Osteocyte (in vitro differentiated cells): Measurements from ENCODE around the gene SINHCAF. TPM values are rescaled to one million over a fixed set of nuclear protein-coding genes. Genes with fewer than 3 reads are reported as not detected.

Source experiments
- DNase-seq: peaks from one replicate; pipeline ENCODE4 v3.0.0; 2021; ENCODE audit warnings: mixed read lengths; ENCODE audit not compliant: unreplicated experiment; ENCODE audit errors: extremely low spot score
- H3K27ac Mint-ChIP-seq: one replicate; pipeline ENCODE4 v1.8.0; 2021; ENCODE audit warnings: mild to moderate bottlenecking, mixed read lengths; ENCODE audit not compliant: unreplicated experiment
- H3K27me3 Mint-ChIP-seq: one replicate; pipeline ENCODE4 v1.8.0; 2021; ENCODE audit warnings: mixed read lengths; ENCODE audit not compliant: unreplicated experiment
- H3K36me3 Mint-ChIP-seq: one replicate; pipeline ENCODE4 v1.8.0; 2021; ENCODE audit warnings: mixed read lengths; ENCODE audit not compliant: unreplicated experiment
- H3K4me1 Mint-ChIP-seq: one replicate; pipeline ENCODE4 v1.8.0; 2021; ENCODE audit warnings: mixed read lengths; ENCODE audit not compliant: unreplicated experiment
- H3K4me3 Mint-ChIP-seq: one replicate; pipeline ENCODE4 v1.8.0; 2021; ENCODE audit warnings: mild to moderate bottlenecking, moderate library complexity, mixed read lengths; ENCODE audit not compliant: unreplicated experiment
- H3K9me3 Mint-ChIP-seq: one replicate; pipeline ENCODE4 v1.8.0; 2021; ENCODE audit warnings: mixed read lengths; ENCODE audit not compliant: unreplicated experiment
- CTCF ChIP-seq: fragments of 200-600 bp; sonication (generic); IDR thresholded peaks from 2 replicates; pipeline ENCODE4 v1.5.0; 2021; ENCODE audit warnings: antibody characterized with exemption, mild to moderate bottlenecking, moderate library complexity
- total RNA-seq: library from RNA; stranded (reverse); gene quantifications from 2 replicates; pipeline ENCODE4 v1.2.1, GENCODE V29; 2021

Gene SINHCAF
- total RNA-seq, 1 donor from 2014 or later, result 41.1 TPM

DNA sequence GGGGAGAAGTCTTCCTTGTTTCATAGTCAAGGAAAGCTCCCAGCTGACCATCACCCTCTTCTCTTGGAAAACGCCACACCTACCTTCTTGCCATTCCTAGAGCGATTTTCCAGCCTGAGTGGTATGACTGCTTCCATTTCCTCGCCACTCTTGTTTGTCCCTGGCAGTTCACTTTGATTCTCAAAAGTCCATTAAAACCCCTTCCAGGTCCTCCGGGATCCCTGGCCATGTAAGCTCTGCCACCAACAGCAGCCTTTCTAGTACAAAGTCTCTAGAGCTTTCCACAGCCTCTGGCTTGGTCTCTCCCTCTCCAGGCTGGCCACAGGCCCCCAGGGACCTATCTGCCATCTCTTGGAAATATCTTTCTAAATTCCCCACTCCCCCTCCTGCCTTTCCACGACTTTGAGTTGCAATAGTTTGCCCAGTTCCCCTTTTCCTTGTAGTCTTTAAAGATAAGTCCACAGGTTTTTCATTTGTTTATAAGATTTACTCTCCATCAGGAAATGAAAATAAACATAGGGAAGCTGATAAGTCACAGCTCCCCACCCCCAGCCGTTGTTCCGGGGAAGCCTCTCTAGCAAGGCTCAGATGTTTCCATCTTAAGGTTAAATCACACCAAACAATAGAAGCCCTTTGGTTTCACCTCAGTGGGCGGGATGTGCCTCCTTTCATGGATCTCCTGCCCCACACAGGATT is 42.9 kb upstream of the SINHCAF start:
- no peak for DNase-seq
- Mint-ChIP-seq H3K36me3 (no peaks in the 10 kb centered on the region), H3K4me1 (peaks cover 21% of the 10 kb centered on the region), H3K4me3 (no peak overlapping the region), H3K9me3 (no peaks in the 10 kb centered on the region), H3K27ac (no peak overlapping the region), H3K27me3 (peaks cover 5% of the 10 kb centered on the region)
- no peak for TF ChIP-seq CTCF

DNA sequence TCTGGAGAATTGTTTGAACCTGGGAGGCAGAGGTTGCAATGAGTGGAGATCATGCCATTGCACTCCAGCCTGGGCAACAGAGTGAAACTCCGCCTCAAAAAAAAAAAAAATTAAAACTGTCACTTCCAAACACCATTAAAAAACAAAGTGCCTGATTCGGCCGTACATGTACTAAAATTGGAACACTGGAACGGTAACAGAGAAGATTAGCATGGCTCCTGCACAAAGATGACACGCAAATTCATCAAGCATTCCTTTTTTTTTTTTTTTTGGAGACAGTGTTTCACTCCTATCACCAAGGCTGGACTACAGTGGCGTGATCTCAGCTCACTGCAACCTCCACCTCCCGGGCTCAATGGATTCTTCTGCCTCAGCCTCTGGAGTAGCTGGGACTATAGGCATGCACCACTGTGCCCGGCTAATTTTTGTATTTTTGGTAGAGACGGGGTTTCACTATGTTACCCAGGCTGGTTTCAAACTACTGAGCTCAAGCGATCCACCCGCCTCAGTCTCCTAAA is 40.2 kb upstream of the SINHCAF start:
- H3K27me3 Mint-ChIP-seq, result peaks cover 5% of the 10 kb centered on the region
- no peak overlapping the region for H3K27ac Mint-ChIP-seq
- no peak for DNase-seq
- peaks cover 30% of the 10 kb centered on the region for H3K4me1 Mint-ChIP-seq
- H3K9me3 Mint-ChIP-seq, result no peaks in the 10 kb centered on the region
- H3K36me3 Mint-ChIP-seq, result no peaks in the 10 kb centered on the region
- no peak overlapping the region for H3K4me3 Mint-ChIP-seq
- TF ChIP-seq CTCF, result no peak

DNA sequence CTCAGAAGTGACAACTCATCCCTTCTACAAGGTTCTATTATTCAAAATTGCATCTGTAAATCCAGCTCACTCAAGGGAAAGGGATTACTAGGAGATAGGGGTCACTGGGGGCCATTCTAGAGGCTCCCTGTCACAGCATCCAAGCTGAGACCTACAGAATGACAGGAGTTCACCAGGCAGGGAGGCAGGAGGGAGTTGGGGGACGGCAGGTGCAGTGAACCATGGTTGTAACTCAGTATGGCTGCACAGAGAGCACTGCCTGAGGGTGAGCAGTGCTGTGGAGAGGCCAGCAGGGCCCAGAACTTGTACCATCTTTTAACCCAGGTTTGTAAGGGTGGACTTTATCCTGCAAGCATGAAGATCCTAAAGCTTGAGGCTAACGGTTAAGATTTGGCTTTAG is 37.9 kb upstream of the SINHCAF start:
- no peaks in the 10 kb centered on the region for H3K9me3 Mint-ChIP-seq
- H3K27me3 Mint-ChIP-seq, result peaks cover under 1% of the 10 kb centered on the region
- no peaks in the 10 kb centered on the region for H3K36me3 Mint-ChIP-seq
- peaks cover 14% of the 10 kb centered on the region for H3K4me1 Mint-ChIP-seq
- no peak overlapping the region for H3K27ac Mint-ChIP-seq
- no peak for DNase-seq
- H3K4me3 Mint-ChIP-seq, result no peak overlapping the region
- no peak for TF ChIP-seq CTCF

DNA sequence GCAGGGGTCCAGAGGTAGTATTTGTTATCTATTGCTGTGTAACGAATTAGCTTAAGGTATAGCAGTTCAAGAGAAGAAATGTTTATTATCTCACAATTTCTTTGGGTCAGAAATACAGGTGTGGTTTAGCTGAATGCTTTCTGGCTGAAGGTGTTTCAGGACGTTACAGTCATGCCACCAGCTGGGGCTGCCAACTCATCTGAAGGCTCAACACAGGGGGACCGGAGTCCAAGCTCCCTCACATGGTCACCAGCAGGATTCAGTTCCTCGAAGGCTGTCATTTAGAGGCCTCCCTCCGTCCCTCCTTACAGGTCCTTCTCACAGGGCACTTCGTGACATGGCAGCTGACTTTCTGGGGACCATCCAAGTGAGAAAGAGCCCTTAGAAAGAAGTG is 37.5 kb upstream of the SINHCAF start:
- H3K27me3 Mint-ChIP-seq, result no peaks in the 10 kb centered on the region
- H3K4me1 Mint-ChIP-seq, result peaks cover 10% of the 10 kb centered on the region
- H3K27ac Mint-ChIP-seq, result no peak overlapping the region
- DNase-seq, result no peak
- H3K4me3 Mint-ChIP-seq, result no peak overlapping the region
- no peaks in the 10 kb centered on the region for H3K9me3 Mint-ChIP-seq
- no peaks in the 10 kb centered on the region for H3K36me3 Mint-ChIP-seq
- TF ChIP-seq CTCF, result no peak

GRCh38 chr12:31362759-31363415 is 36.9 kb upstream of the SINHCAF start:
- Mint-ChIP-seq H3K4me3 (no peak overlapping the region), H3K36me3 (no peaks in the 10 kb centered on the region), H3K9me3 (no peaks in the 10 kb centered on the region), H3K27me3 (no peaks in the 10 kb centered on the region), H3K27ac (no peak overlapping the region), H3K4me1 (peaks cover 10% of the 10 kb centered on the region)
- no peak for DNase-seq
- TF ChIP-seq CTCF, result no peak
